Measurements from ENCODE around the gene ADAM33. TPM values are rescaled to one million over a fixed set of nuclear protein-coding genes. Genes with fewer than 3 reads are reported as not detected.

Gene ADAM33
- total RNA-seq, 1 donor from 2014 or later = not detected

DNA sequence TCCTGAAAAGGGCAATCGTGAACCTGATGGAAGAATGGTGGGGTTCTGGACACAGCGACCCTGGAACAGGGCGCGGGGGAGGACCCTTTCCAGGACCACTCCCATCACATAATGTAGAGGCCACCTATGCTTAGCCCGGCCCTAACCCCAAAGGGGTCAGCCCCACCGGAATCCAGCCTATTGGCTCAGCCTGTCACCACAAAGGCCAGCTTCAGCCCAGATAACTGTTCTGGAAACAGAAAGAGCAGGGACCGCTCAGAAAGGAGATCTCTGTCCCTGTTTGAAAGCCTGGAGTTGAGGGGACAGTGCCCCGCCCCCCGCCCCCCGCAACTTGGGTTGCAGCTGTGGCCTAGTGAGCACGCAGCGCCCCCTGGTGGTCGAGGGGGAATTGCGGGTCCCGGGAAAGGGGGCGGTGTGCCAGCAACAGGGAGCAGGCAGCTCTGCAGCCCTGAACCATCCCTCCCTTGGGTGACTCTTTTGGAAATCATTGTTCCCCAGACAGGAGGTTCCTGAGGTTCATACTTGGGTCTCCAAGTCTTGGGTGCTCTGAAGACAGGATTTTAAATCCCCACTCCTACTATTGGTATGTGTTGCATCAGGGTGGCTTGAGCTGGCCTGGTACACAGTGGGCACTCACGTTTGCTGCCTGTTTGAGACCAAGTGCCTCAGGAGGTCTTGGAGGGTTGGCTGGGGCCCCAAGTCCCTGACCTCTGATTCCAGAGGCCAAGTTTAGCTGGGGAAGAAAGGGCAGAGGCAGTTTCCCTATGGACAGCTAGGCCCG, 29.1 kb upstream of the ADAM33 start:
- intact Hi-C loops (cut with micrococcal nuclease) = loop anchor here (1.0 kb wide), 2 partner anchors 35 to 148 kb away; no protein-coding TSS in a partner anchor

DNA sequence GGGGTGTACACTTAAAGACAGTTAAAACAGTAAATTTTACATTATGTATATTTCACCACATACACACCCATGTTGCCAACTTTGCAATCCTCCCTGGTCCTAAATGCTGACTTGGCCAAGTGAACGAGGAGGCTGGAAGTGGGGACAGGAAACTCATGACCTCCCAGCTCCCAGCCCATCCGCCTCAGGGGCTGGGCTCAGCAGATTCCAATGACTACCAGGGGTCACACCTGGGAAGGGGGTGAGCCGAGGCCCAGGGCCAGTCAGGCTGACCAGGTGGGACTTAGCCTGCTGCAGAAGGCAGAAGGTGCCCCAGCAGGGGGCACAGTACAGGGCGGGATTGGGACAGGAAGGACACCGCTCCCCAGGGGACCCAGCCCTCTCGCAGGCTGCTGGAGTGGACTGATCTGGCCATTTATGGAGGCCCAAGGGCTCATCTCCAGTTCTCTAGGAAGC, 28.2 kb upstream of the ADAM33 start:
- intact Hi-C loops (cut with micrococcal nuclease) = no loop called here

- intact Hi-C loops (cut with micrococcal nuclease) = no loop called here
Measured at GRCh38 chr20:3707508-3707899, 25.7 kb upstream of the ADAM33 start.

DNA sequence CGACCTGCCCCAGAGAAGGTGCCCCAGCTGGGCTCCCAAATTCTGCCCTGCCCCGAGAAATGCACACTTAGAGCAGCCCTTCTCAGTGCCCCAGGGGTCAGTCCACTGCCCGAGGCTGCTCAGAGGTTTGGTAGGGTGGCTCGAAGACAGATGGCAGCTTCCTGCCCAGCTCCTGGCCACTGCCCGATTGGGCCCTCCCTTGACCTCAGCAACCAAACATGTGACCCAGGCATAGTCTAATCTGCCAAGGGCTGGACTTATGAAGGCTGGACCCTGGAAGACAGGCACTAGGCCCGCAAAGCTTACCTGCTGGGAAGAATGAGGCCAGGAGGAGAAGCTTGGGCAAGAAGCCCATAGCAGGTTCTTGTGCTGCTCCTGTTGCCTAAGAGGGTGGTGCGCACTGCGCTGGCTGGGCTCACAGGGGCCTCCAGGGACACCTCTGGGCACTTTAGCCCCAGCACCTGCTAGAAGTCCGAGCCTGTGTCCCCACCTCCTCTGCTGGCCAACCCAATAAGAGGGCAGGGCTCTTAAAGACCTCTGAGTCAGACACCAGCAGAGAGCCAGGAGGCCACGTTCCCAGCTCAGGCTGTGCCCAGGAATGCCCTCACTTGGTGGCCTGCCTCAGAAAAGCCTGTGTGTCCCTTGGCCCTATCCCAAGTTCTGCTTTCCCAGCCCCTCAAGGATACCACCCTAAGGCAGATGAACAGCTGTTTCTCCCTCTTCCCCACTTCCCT, 25.1 kb upstream of the ADAM33 start:
- intact Hi-C loops (cut with micrococcal nuclease) = no loop called here

DNA sequence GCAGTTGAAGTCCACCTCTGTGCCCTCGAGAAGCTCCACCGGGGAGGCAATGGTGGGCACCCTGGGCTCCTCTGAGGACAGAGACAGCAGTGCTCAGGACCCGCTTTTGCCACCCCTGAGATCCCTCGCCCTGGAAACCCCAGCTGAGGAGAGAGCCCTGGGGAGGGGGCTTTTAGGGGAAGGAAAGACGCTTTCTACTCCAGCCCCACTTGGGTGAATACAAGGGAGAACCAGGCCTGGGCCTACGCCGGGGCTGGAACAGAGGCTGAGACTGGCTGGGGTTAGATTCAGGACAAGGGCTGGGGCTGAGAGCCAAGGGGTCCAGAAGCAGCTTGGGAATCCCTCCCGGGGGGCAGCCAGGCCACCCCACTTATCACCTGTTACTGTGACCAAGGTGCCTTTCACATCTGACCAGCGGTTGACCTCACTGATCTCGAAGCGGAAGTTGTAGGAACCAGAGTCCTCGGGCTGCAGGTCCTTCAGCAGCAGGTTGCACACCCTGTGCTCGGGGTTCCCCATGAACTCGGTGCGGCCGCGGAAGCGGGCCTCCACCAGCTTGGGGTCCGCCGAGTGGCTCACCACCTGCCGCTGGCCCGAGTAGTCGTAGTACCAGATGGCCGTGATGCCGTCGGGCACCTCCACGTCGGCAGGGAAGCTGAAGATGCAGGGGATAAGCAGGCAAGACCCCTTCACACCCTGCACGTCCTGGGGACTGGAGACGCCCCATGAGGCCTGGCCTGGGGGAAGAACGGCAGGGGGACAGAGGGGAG, 24.3 kb upstream of the ADAM33 start:
- intact Hi-C loops (cut with micrococcal nuclease) = no loop called here

DNA sequence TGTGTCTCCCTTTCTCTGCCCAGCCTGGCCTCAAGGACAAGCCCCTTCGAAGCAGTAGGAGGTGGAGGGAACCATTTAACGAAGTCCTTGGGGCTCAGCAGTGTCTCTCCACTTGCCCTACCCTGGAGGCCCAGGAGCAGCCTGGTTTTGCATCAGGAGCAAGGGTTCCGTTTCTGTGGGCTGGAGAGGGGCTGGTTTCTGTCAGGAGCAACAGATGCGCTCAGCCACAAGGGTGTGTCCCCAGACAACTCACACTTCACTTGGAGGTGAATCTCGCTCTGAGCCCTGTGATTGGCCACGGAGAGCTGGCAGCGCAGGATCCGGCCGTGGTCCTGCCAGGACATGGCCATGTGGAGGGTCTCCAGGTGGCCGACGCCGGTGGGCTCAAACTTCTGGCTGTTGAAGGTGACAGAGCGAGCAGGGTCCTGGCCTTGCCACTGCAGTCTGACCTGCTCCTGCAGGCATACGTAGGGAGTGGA, 23.7 kb upstream of the ADAM33 start:
- intact Hi-C loops (cut with micrococcal nuclease) = no loop called here

GRCh38 chr20:3704087-3704486, 22.3 kb upstream of the ADAM33 start:
- intact Hi-C loops (cut with micrococcal nuclease) = no loop called here

GRCh38 chr20:3702611-3703391, 21.0 kb upstream of the ADAM33 start:
- intact Hi-C loops (cut with micrococcal nuclease) = no loop called here

GRCh38 chr20:3701061-3701998, 19.5 kb upstream of the ADAM33 start:
- intact Hi-C loops (cut with micrococcal nuclease) = no loop called here

- intact Hi-C loops (cut with micrococcal nuclease) = no loop called here
Measured at GRCh38 chr20:3699037-3699436, 17.2 kb upstream of the ADAM33 start.

DNA sequence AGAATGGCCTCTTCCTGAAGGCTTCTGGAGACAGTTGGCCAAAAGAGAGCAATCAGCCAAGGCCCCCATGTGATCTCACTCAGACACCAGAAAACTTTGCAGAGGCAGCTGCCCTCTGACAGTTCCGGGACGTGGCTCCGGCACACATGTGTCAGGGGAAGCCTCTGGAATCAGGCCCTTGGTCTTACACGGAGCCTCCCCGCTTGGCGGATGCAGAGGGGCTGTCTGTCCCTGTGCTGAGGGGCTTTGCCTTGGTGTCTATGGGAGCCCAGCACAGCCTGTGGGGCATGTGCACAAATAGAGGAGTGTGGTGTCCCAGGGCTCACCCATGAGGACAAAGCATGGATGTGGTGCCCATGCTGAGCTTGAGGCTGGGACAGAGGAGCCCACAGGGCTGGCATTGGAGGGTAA, 16.8 kb upstream of the ADAM33 start:
- intact Hi-C loops (cut with micrococcal nuclease) = no loop called here

GRCh38 chr20:3697588-3698305, 15.9 kb upstream of the ADAM33 start:
- intact Hi-C loops (cut with micrococcal nuclease) = no loop called here

- intact Hi-C loops (cut with micrococcal nuclease) = no loop called here
Measured at GRCh38 chr20:3696745-3697587, 15.2 kb upstream of the ADAM33 start.

DNA sequence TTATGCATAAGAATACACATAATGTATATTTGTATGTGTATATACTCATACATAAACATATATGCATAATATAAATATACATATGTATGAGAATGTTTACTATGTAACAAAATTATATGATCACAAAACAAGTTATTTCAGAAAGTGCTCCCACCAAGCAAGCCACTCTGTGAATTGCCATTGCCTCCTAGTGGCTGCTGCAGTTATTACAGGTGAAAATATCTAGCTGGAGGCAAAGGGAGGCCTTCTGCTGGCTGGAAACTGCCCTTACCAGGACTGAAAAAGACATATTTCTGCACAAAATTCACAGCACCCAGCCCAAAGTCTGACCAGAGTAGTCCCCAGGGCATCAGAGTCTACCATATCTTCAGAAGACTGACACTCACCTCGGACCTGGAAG, 14.4 kb upstream of the ADAM33 start:
- intact Hi-C loops (cut with micrococcal nuclease) = no loop called here

- intact Hi-C loops (cut with micrococcal nuclease) = no loop called here
Measured at GRCh38 chr20:3694864-3695263, 13.1 kb upstream of the ADAM33 start.

DNA sequence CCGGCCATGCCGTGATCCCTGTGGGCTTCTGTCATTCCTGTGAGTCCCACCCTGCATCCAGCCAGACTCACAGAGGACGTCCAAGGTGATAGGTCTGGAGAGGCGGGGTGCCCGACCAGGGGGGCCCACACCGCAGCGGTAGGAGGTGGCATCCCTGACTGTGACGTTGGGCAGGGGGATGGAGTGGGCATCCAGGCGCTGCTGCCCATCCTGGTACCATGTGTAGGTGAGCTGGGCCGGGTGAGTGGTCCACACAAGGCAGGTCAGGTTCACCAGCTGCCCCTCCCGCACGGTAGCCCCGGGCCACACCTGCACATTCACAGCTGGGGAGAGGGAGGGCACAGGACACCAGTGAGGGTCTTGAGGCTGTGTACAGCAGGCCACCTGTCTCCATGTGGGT, 11.6 kb upstream of the ADAM33 start:
- intact Hi-C loops (cut with micrococcal nuclease) = no loop called here

DNA sequence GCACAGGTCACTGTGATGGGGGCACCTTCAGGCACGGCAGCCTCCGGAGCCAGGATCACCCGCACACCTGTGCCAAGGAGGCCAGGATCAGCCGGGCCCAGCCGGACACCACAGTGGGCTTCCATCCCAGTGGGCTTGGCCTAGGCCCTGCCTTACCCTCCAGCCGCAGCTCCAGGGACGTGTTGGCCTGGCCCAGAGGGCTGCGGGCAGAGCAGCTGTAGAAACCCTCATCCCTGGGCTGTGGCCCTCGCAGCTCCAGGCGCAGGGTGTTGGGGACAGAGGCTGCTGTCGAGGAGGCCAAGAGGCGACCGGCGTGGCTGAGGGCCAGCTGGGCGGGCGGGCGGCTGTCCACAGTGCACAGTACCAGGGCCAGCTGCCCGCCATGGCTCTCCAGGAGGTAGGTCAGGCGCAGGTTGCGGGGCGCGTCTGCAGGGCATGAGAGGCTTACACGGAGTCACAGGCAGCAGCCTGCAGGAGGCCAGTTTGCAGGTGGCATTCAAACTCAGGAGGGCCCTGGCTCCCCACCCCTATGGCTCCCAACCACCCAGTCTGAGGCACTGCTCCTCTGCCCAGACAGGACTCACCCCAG, 11.0 kb upstream of the ADAM33 start:
- intact Hi-C loops (cut with micrococcal nuclease) = no loop called here

GRCh38 chr20:3691897-3692296, 10.1 kb upstream of the ADAM33 start:
- intact Hi-C loops (cut with micrococcal nuclease) = no loop called here

Data from T-helper 2 cell treated with Interferon-gamma antibody and Interleukin-4, amounts not matched to agents 100 ng/mL and 5 ng/mL, for 36 hours (primary cell).